SK-N-SH (cell line): Measurements from ENCODE around the gene METTL21C. TPM values are rescaled to one million over a fixed set of nuclear protein-coding genes. Genes with fewer than 3 reads are reported as not detected.
A peak's percentile ranks its signal among the peaks of the same experiment; 100 is the strongest.

Experiments
- CTCF ChIA-PET: fragments of 300-600, 350-600 bp; formaldehyde crosslinking; extraction: SDS; loops from one replicate; lab custom pipeline; 2021; lab: Yijun Ruan, JAX
- POLR2A ChIA-PET: fragments of 350-600 bp; sonication (Branson Sonifier 250); formaldehyde crosslinking; extraction: SDS; loops from one replicate; lab custom pipeline; 2020; ENCODE audit warnings: antibody characterized with exemption, inconsistent platforms; lab: Yijun Ruan, JAX
- DNase-seq: peaks from one replicate; pipeline ENCODE4 v3.0.0; 2012
- H2AFZ ChIP-seq: fragments of 200-600 bp; sonication (generic); 2 replicates; pipeline ENCODE4 v1.8.1; 2016; ENCODE audit warnings: antibody characterized with exemption, mild to moderate bottlenecking, low read depth
- H3F3A ChIP-seq: fragments of 200-600 bp; sonication (generic); replicated peaks from 2 replicates; pipeline ENCODE3; 2016; ENCODE audit warnings: antibody characterized with exemption, mild to moderate bottlenecking; ENCODE audit not compliant: insufficient read depth
- H3K27ac ChIP-seq, 2 experiments: fragments of 200-500 bp in 1 of 2; fragments of 200-600 bp in 1 of 2; sonication (Bioruptor generic) in 1 of 2; sonication (generic), shearing (Covaris generic) in 1 of 2; 2 replicates each; pipeline versions ENCODE4 v1.5.1 to v1.6.1; 2014 to 2016; ENCODE audit warnings: low read depth in 2 of 2, inconsistent platforms in 1 of 2, low read length in 1 of 2, mild to moderate bottlenecking in 1 of 2, mixed read lengths in 1 of 2
- H3K27me3 ChIP-seq: fragments of 200-600 bp; sonication (generic), shearing (Covaris generic); 2 replicates; pipeline ENCODE4 v1.6.1; 2016; ENCODE audit warnings: mixed run types; ENCODE audit not compliant: insufficient read depth
- H3K36me3 ChIP-seq, 2 experiments: fragments of 200-500 bp in 1 of 2; fragments of 200-600 bp in 1 of 2; sonication (Bioruptor generic) in 1 of 2; sonication (generic) in 1 of 2; replicated peaks in 1 of 2; 2 replicates each; pipeline versions ENCODE3 to v1.5.1; 2014 to 2016; ENCODE audit warnings: low read length in 1 of 2, mild to moderate bottlenecking in 1 of 2; ENCODE audit not compliant: insufficient read depth in 2 of 2, control insufficient read depth in 1 of 2
- H3K4me1 ChIP-seq, 2 experiments: fragments of 200-500 bp in 1 of 2; fragments of 200-600 bp in 1 of 2; sonication (Bioruptor generic) in 1 of 2; sonication (generic), shearing (Covaris generic) in 1 of 2; 2 replicates each; pipeline versions ENCODE4 v1.5.1 to v1.6.1; 2014 to 2016; ENCODE audit warnings: low read depth in 1 of 2, low read length in 1 of 2, mixed run types in 1 of 2; ENCODE audit not compliant: insufficient read depth in 2 of 2, control insufficient read depth in 1 of 2
- H3K4me2 ChIP-seq: fragments of 200-600 bp; sonication (generic), shearing (Covaris generic); 2 replicates; pipeline ENCODE4 v1.6.1; 2017; ENCODE audit warnings: mixed run types
- H3K4me3 ChIP-seq, 2 experiments: fragments of 200-500 bp in 1 of 2; fragments of 200-600 bp in 1 of 2; sonication (Bioruptor generic) in 1 of 2; sonication (generic), shearing (Covaris generic) in 1 of 2; 2 replicates each; pipeline versions ENCODE4 v1.5.1 to v1.8.1; 2014 to 2016; ENCODE audit warnings: low read depth in 2 of 2, inconsistent platforms in 1 of 2, low read length in 1 of 2, mild to moderate bottlenecking in 1 of 2, mixed read lengths in 1 of 2, moderate library complexity in 1 of 2
- H3K79me2 ChIP-seq: fragments of 200-600 bp; sonication (generic); 2 replicates; pipeline ENCODE4 v1.8.1; 2017; ENCODE audit warnings: mild to moderate bottlenecking; ENCODE audit not compliant: insufficient read depth
- H3K9ac ChIP-seq: fragments of 200-600 bp; sonication (generic); 2 replicates; pipeline ENCODE4 v1.6.1; 2017; ENCODE audit warnings: mixed run types
- H3K9me2 ChIP-seq: fragments of 200-600 bp; sonication (generic); 2 replicates; pipeline ENCODE4 v1.6.1; 2017; ENCODE audit warnings: mixed run types
- H3K9me3 ChIP-seq: fragments of 200-600 bp; sonication (generic); 2 replicates; pipeline ENCODE4 v1.6.1; 2017; ENCODE audit warnings: mixed run types, mild to moderate bottlenecking, moderate library complexity
- H4K20me1 ChIP-seq: fragments of 200-600 bp; sonication (generic); 2 replicates; pipeline ENCODE4 v1.6.1; 2017; ENCODE audit warnings: mild to moderate bottlenecking, mixed run types; ENCODE audit not compliant: insufficient read depth
- ELF1 ChIP-seq: IDR thresholded peaks from 2 replicates; pipeline ENCODE4 v1.4.0; 2012
- EZH2phosphoT487 ChIP-seq: fragments of 200-600 bp; sonication (generic); IDR thresholded peaks from 2 replicates; pipeline ENCODE4 v1.6.1; 2017; ENCODE audit warnings: low read depth, mixed run types, mild to moderate bottlenecking, antibody characterized with exemption, moderate library complexity, borderline replicate concordance
- FOXJ3 ChIP-seq: sonication (generic); formaldehyde crosslinking; IDR thresholded peaks from 2 replicates; pipeline ENCODE4 v1.5.1; 2020; ENCODE audit warnings: mild to moderate bottlenecking, missing genetic modification reagents
- FOXM1 ChIP-seq: IDR thresholded peaks from 2 replicates; pipeline ENCODE4 v1.4.0; 2012; ENCODE audit warnings: low read depth, mild to moderate bottlenecking
- GATA2 ChIP-seq: sonication (generic); formaldehyde crosslinking; IDR thresholded peaks from 2 replicates; pipeline ENCODE4 v1.5.0; 2020; ENCODE audit warnings: mild to moderate bottlenecking, missing genetic modification reagents
- NRF1 ChIP-seq: IDR thresholded peaks from 2 replicates; pipeline ENCODE4 v1.6.1; 2012; ENCODE audit warnings: low read depth, mild to moderate bottlenecking, low read length
- RAD21 ChIP-seq: IDR thresholded peaks from 2 replicates; pipeline ENCODE4 v1.6.1; 2012; ENCODE audit warnings: mild to moderate bottlenecking, low read length
- REST ChIP-seq: IDR thresholded peaks from 2 replicates; pipeline ENCODE4 v1.6.1; 2012; ENCODE audit warnings: mild to moderate bottlenecking, low read depth, low read length, moderate library complexity
- RXRA ChIP-seq: IDR thresholded peaks from 2 replicates; pipeline ENCODE4 v1.4.0; 2012; ENCODE audit warnings: low read depth, mild to moderate bottlenecking, borderline replicate concordance
- SIN3A ChIP-seq: IDR thresholded peaks from 2 replicates; pipeline ENCODE4 v1.6.1; 2012; ENCODE audit warnings: low read depth, mild to moderate bottlenecking, low read length, moderate library complexity, borderline replicate concordance
- TAF1 ChIP-seq: IDR thresholded peaks from 2 replicates; pipeline ENCODE4 v1.6.1; 2012; ENCODE audit warnings: low read depth, mild to moderate bottlenecking, low read length, moderate library complexity, borderline replicate concordance
- TCF12 ChIP-seq: IDR thresholded peaks from 2 replicates; pipeline ENCODE4 v1.4.0; 2012
- USF1 ChIP-seq: IDR thresholded peaks from 2 replicates; pipeline ENCODE4 v1.4.0; 2012; ENCODE audit warnings: low read depth, borderline replicate concordance
- ZBTB33 ChIP-seq: IDR thresholded peaks from 2 replicates; pipeline ENCODE4 v1.4.0; 2012; ENCODE audit warnings: low read depth, borderline replicate concordance
- WGBS: methylation state at CpG from one replicate; pipeline ENCODE4 v1.1.6; 2017; ENCODE audit warnings: low lambda C conversion rate; 5-methylcytosine and 5-hydroxymethylcytosine counted together
- polyA plus RNA-seq, 3 experiments: library from polyadenylated mRNA; depleted of rRNA; stranded (reverse); fragments of >200 nt; gene quantifications; 2 replicates each; pipeline ENCODE4 v1.2.3, GENCODE V29; 2012

METTL21C gene
- not detected in 2 replicates for polyA plus RNA-seq (2012; rRNA removed)
- polyA plus RNA-seq (2012; cell fraction: cytosol; rRNA removed): not detected in 2 replicates
- polyA plus RNA-seq (2012; cell fraction: nucleus; rRNA removed): not detected in 2 replicates

GRCh38 chr13:102694937-102695336, at the start of gene METTL21C:
Gene METTL21C, minus strand, starts transcription at chr13:102695044. Its CDS starts 546 bp downstream, at chr13:102694498.
- Histone ChIP-seq H3K27me3 (no peaks in the 10 kb centered on the region), H4K20me1 (no peaks in the 10 kb centered on the region), H3K9ac (no peak within 1 kb of the TSS), H3K9me3 (peaks cover 3% of the 10 kb centered on the region; the same call in 1 of the 2 replicates), H3K79me2 (no peaks in the 10 kb centered on the region), H3K36me3 (no peaks in the 10 kb centered on the region), H3K4me3 (no peak within 1 kb of the TSS), H3K27ac (no peak within 1 kb of the TSS), H3F3A (peaks cover 3% of the 10 kb centered on the region), H3K9me2 (no peaks in the 10 kb centered on the region), H3K4me2 (peak within 1 kb of the TSS; percentile 41; the same call in 1 of the 2 replicates), H2AFZ (no peak within 1 kb of the TSS), H3K4me1 (peaks cover 3 to 8% of the 10 kb centered on the region in 2 experiments; a peak in 2 of 4 replicates)
- 72% methylated on average over 6 of the region's 6 CpGs for WGBS
- TF ChIP-seq SIN3A: no peak
- no peak for TF ChIP-seq GATA2 (CRISPR knock-in tag)
- no peak for TF ChIP-seq EZH2phosphoT487
- no peak for TF ChIP-seq REST
- no peak for TF ChIP-seq USF1
- no peak for TF ChIP-seq FOXJ3 (CRISPR knock-in tag)
- TF ChIP-seq TAF1: no peak
- no peak for DNase-seq
- ChIA-PET POLR2A (no interaction called here), CTCF (interaction anchor here (1.6 kb wide), 1 partner anchor 30 kb away, joined by 4 read pairs; no protein-coding TSS in a partner anchor)

GRCh38 chr13:102742506-102742905, 47.7 kb upstream of the METTL21C start:
- H3K9me2 ChIP-seq: no peaks in the 10 kb centered on the region
- no peak overlapping the region for H3K9ac ChIP-seq
- POLR2A ChIA-PET: no interaction called here
- no peak for DNase-seq
- CTCF ChIA-PET: no interaction called here
- H3K4me1 ChIP-seq: no peaks in the 10 kb centered on the region
- no peak overlapping the region for H3K27ac ChIP-seq
- H3K9me3 ChIP-seq: no peaks in the 10 kb centered on the region
- TF ChIP-seq ZBTB33 (no peak), RAD21 (no peak), TCF12 (no peak), FOXM1 (no peak), ELF1 (no peak), NRF1 (no peak), RXRA (no peak)
- no peak overlapping the region for H3K4me2 ChIP-seq
- H2AFZ ChIP-seq: no peak overlapping the region
- H3F3A ChIP-seq: no peaks in the 10 kb centered on the region
- no peaks in the 10 kb centered on the region for H4K20me1 ChIP-seq
- no peaks in the 10 kb centered on the region for H3K79me2 ChIP-seq
- H3K36me3 ChIP-seq: no peaks in the 10 kb centered on the region
- H3K27me3 ChIP-seq: no peaks in the 10 kb centered on the region; the same call in 1 of the 2 replicates
- H3K4me3 ChIP-seq: no peak overlapping the region
